LNCaP clone FGC (cell line): Measurements from ENCODE around the gene MLN.

Experiments used
- DNase-seq: peaks from one replicate; pipeline ENCODE4 v3.0.0-alpha.2; 2011; ENCODE audit warnings: low read depth
- H3K4me3 ChIP-seq: 2 replicates; pipeline ENCODE4 v1.5.1; 2011; ENCODE audit warnings: mild to moderate bottlenecking, low read depth, low read length, control low read depth
- CTCF ChIP-seq: IDR thresholded peaks from 2 replicates; pipeline ENCODE4 v1.5.1; 2012; ENCODE audit warnings: mild to moderate bottlenecking; ENCODE audit not compliant: control insufficient read depth, insufficient read depth; ENCODE audit errors: extremely low read depth

Gene MLN

GRCh38 chr6:33802186-33802958, 1.4 kb downstream of the MLN start:
- no peak for TF ChIP-seq CTCF
- no peak overlapping the region for H3K4me3 ChIP-seq
- DNase-seq = no peak

GRCh38 chr6:33801611-33802010, 2.2 kb downstream of the MLN start:
- TF ChIP-seq CTCF = no peak
- no peak overlapping the region for H3K4me3 ChIP-seq
- DNase-seq = no peak

- no peak for DNase-seq
- TF ChIP-seq CTCF = no peak
- no peak overlapping the region for H3K4me3 ChIP-seq
These were observed 3.4 kb downstream of the MLN start for GRCh38 chr6:33800248-33800969.

- TF ChIP-seq CTCF = no peak
- DNase-seq = no peak
These were observed 4.2 kb downstream of the MLN start for GRCh38 chr6:33799454-33800113.

GRCh38 chr6:33798343-33798848, 5.4 kb downstream of the MLN start:
- no peak overlapping the region for H3K4me3 ChIP-seq
- TF ChIP-seq CTCF = no peak
- DNase-seq = no peak

More at GRCh38 chr6:33799454-33800113, 4.2 kb downstream of the MLN start:
- H3K4me3 ChIP-seq = no peak overlapping the region

- no peak for TF ChIP-seq CTCF
- no peak overlapping the region for H3K4me3 ChIP-seq
- no peak for DNase-seq
These were observed 6.0 kb downstream of the MLN start for GRCh38 chr6:33797626-33798342.
